Effector memory CD4-positive, alpha-beta T cell (primary cell): ENCODE results near the gene UBE2I.

Source experiments
- DNase-seq, 3 donors: peaks; one replicate each; pipeline ENCODE4 v3.0.0-alpha.2; 2020
- H3K27ac ChIP-seq: 2 replicates; pipeline ENCODE4 v1.7.0; 2013; ENCODE audit warnings: mild to moderate bottlenecking, low read length, moderate library complexity; ENCODE audit not compliant: insufficient read depth, poor library complexity, severe bottlenecking
- H3K27me3 ChIP-seq: replicated peaks from 2 replicates; pipeline ENCODE4 v1.7.0; 2013; ENCODE audit warnings: mild to moderate bottlenecking, low read length; ENCODE audit not compliant: insufficient read depth, control insufficient read depth, poor library complexity, severe bottlenecking
- H3K36me3 ChIP-seq: 2 replicates; pipeline ENCODE4 v1.7.0; 2013; ENCODE audit warnings: mild to moderate bottlenecking, low read length, moderate library complexity; ENCODE audit not compliant: control insufficient read depth, insufficient read depth
- H3K4me1 ChIP-seq: 2 replicates; pipeline ENCODE4 v1.7.0; 2013; ENCODE audit warnings: low read length, mild to moderate bottlenecking; ENCODE audit not compliant: control insufficient read depth, insufficient read depth, poor library complexity, severe bottlenecking
- H3K4me3 ChIP-seq: 2 replicates; pipeline ENCODE4 v1.7.0; 2013; ENCODE audit warnings: low read length, low read depth, mild to moderate bottlenecking; ENCODE audit not compliant: insufficient read depth, poor library complexity, severe bottlenecking
- H3K9me3 ChIP-seq: 2 replicates; pipeline ENCODE4 v1.7.0; 2013; ENCODE audit warnings: mild to moderate bottlenecking, low read length, moderate library complexity; ENCODE audit not compliant: control insufficient read depth

UBE2I gene

GRCh38 chr16:1301562-1301961 is 7.9 kb upstream of the UBE2I start:
- no peaks in the 10 kb centered on the region for H3K27me3 ChIP-seq
- no peaks in the 10 kb centered on the region for H3K9me3 ChIP-seq
- no peak overlapping the region for H3K4me3 ChIP-seq
- no peak for DNase-seq
- no peak overlapping the region for H3K27ac ChIP-seq
- no peaks in the 10 kb centered on the region for H3K36me3 ChIP-seq
- H3K4me1 ChIP-seq = peaks cover 22% of the 10 kb centered on the region

- H3K4me1 ChIP-seq = peaks cover 23% of the 10 kb centered on the region
- DNase-seq = no peak
- no peaks in the 10 kb centered on the region for H3K36me3 ChIP-seq
- no peak overlapping the region for H3K4me3 ChIP-seq
- no peaks in the 10 kb centered on the region for H3K27me3 ChIP-seq
- no peaks in the 10 kb centered on the region for H3K9me3 ChIP-seq
- no peak overlapping the region for H3K27ac ChIP-seq
Observed at GRCh38 chr16:1305823-1306222, 3.6 kb upstream of the UBE2I start.

- H3K4me3 ChIP-seq = no peak overlapping the region
- no peaks in the 10 kb centered on the region for H3K27me3 ChIP-seq
- peaks cover 23% of the 10 kb centered on the region for H3K4me1 ChIP-seq
- no peaks in the 10 kb centered on the region for H3K36me3 ChIP-seq
- no peak overlapping the region for H3K27ac ChIP-seq
- no peak for DNase-seq
- H3K9me3 ChIP-seq = no peaks in the 10 kb centered on the region
Observed at GRCh38 chr16:1306334-1306733, 3.1 kb upstream of the UBE2I start.

GRCh38 chr16:1308036-1308976 is 1.1 kb upstream of the UBE2I start:
- H3K4me3 ChIP-seq = peak overlapping the region; percentile 57
- H3K9me3 ChIP-seq = no peaks in the 10 kb centered on the region
- H3K27me3 ChIP-seq = no peaks in the 10 kb centered on the region
- H3K4me1 ChIP-seq = peaks cover 34% of the 10 kb centered on the region
- no peak for DNase-seq
- H3K27ac ChIP-seq = peak overlapping the region; percentile 97
- peaks cover 9% of the 10 kb centered on the region for H3K36me3 ChIP-seq

- H3K4me3 ChIP-seq = peak overlapping the region; percentile 76
- no peaks in the 10 kb centered on the region for H3K27me3 ChIP-seq
- H3K4me1 ChIP-seq = peaks cover 24% of the 10 kb centered on the region
- peak; percentile 49 to 53 (median 50) for DNase-seq
- H3K36me3 ChIP-seq = peaks cover 27% of the 10 kb centered on the region
- no peaks in the 10 kb centered on the region for H3K9me3 ChIP-seq
- peak overlapping the region; percentile 63 for H3K27ac ChIP-seq
Observed at GRCh38 chr16:1309888-1310831, 724 bp downstream of the UBE2I start.

GRCh38 chr16:1310832-1311200 is 1.4 kb downstream of the UBE2I start:
- Histone ChIP-seq H3K4me3 (peak overlapping the region; percentile 76), H3K9me3 (no peaks in the 10 kb centered on the region), H3K27ac (peak overlapping the region; percentile 63), H3K27me3 (no peaks in the 10 kb centered on the region), H3K36me3 (peaks cover 33% of the 10 kb centered on the region), H3K4me1 (peaks cover 24% of the 10 kb centered on the region)
- no peak for DNase-seq

GRCh38 chr16:1311212-1311737 is 1.8 kb downstream of the UBE2I start:
- H3K4me3 ChIP-seq = peak overlapping the region; percentile 76
- H3K27ac ChIP-seq = peak overlapping the region; percentile 63
- no peaks in the 10 kb centered on the region for H3K27me3 ChIP-seq
- no peaks in the 10 kb centered on the region for H3K9me3 ChIP-seq
- peaks cover 38% of the 10 kb centered on the region for H3K36me3 ChIP-seq
- H3K4me1 ChIP-seq = peaks cover 22% of the 10 kb centered on the region
- DNase-seq = no peak

- Histone ChIP-seq H3K36me3 (peaks cover 44% of the 10 kb centered on the region), H3K9me3 (no peaks in the 10 kb centered on the region), H3K27ac (peak overlapping the region; percentile 15), H3K4me1 (peaks cover 22% of the 10 kb centered on the region), H3K4me3 (peak overlapping the region; percentile 76), H3K27me3 (no peaks in the 10 kb centered on the region)
- no peak for DNase-seq
Observed at GRCh38 chr16:1311738-1312466, 2.5 kb downstream of the UBE2I start.

GRCh38 chr16:1312467-1312816 is 3.0 kb downstream of the UBE2I start:
- Histone ChIP-seq H3K4me3 (no peak overlapping the region), H3K27ac (no peak overlapping the region)

More at GRCh38 chr16:1312467-1312816, 3.0 kb downstream of the UBE2I start:
- H3K36me3 ChIP-seq = peaks cover 49% of the 10 kb centered on the region
- no peaks in the 10 kb centered on the region for H3K27me3 ChIP-seq
- H3K9me3 ChIP-seq = no peaks in the 10 kb centered on the region
- peaks cover 22% of the 10 kb centered on the region for H3K4me1 ChIP-seq
- DNase-seq = no peak
